Mesenchymal stem cell (in vitro differentiated cells and primary cell): ENCODE data around the gene SSTR3.

ENCODE experiments used
- DNase-seq: peaks from one replicate; pipeline ENCODE4 v3.0.0-alpha.2; 2013
- H2AFZ ChIP-seq: one replicate; pipeline ENCODE4 v1.6.1; 2013; ENCODE audit warnings: low read depth, mild to moderate bottlenecking, control low read depth, inconsistent platforms, low read length, moderate library complexity
- H2AK5ac ChIP-seq: 2 replicates; pipeline ENCODE4 v1.6.1; 2013; ENCODE audit warnings: low read length, moderate library complexity, mild to moderate bottlenecking, inconsistent platforms; ENCODE audit not compliant: severe bottlenecking
- H2BK120ac ChIP-seq: one replicate; pipeline ENCODE4 v1.6.1; 2013; ENCODE audit warnings: low read depth, mild to moderate bottlenecking, inconsistent platforms, low read length, moderate library complexity
- H2BK12ac ChIP-seq, 2 experiments: one replicate each; pipeline ENCODE4 v1.6.1; 2013; ENCODE audit warnings: inconsistent platforms in 2 of 2, low read length in 2 of 2, mild to moderate bottlenecking in 2 of 2, moderate library complexity in 2 of 2, control low read depth in 1 of 2
- H2BK15ac ChIP-seq: one replicate; pipeline ENCODE4 v1.6.1; 2013; ENCODE audit warnings: mild to moderate bottlenecking, low read depth, inconsistent platforms; ENCODE audit not compliant: poor library complexity, severe bottlenecking
- H2BK5ac ChIP-seq: 2 replicates; pipeline ENCODE4 v1.6.1; 2013; ENCODE audit warnings: low read depth, mild to moderate bottlenecking, low read length, control low read depth, inconsistent platforms; ENCODE audit not compliant: poor library complexity, severe bottlenecking
- H3K14ac ChIP-seq, 2 experiments: one replicate each; pipeline ENCODE4 v1.6.1; 2013; ENCODE audit warnings: inconsistent platforms in 2 of 2, low read length in 2 of 2, control low read depth in 1 of 2, mild to moderate bottlenecking in 1 of 2, moderate library complexity in 1 of 2
- H3K18ac ChIP-seq, 2 experiments: one replicate each; pipeline ENCODE4 v1.6.1; 2013; ENCODE audit warnings: inconsistent platforms in 2 of 2, low read length in 2 of 2, control low read depth in 1 of 2, low read depth in 1 of 2, mild to moderate bottlenecking in 1 of 2
- H3K23ac ChIP-seq, 2 experiments: one replicate each; pipeline ENCODE4 v1.6.1; 2013; ENCODE audit warnings: inconsistent platforms in 2 of 2, low read length in 2 of 2, mild to moderate bottlenecking in 2 of 2, moderate library complexity in 2 of 2, control low read depth in 1 of 2
- H3K27ac ChIP-seq: 2 replicates; pipeline ENCODE4 v1.5.1; 2013; ENCODE audit warnings: mild to moderate bottlenecking, moderate library complexity, low read length, control low read depth, inconsistent platforms; ENCODE audit not compliant: poor library complexity, severe bottlenecking
- H3K27me3 ChIP-seq, 2 experiments: 2 replicates each; pipeline versions ENCODE4 v1.6.1 to v1.7.0; 2013; ENCODE audit warnings: low read length in 2 of 2, mild to moderate bottlenecking in 2 of 2, moderate library complexity in 2 of 2, control low read depth in 1 of 2, inconsistent platforms in 1 of 2; ENCODE audit not compliant: control insufficient read depth in 1 of 2, insufficient read depth in 1 of 2
- H3K36me3 ChIP-seq, 2 experiments: 2 replicates each; pipeline versions ENCODE4 v1.6.1 to v1.7.0; 2013; ENCODE audit warnings: low read length in 2 of 2, control low read depth in 1 of 2, inconsistent platforms in 1 of 2, low read depth in 1 of 2, mild to moderate bottlenecking in 1 of 2; ENCODE audit not compliant: insufficient read depth in 2 of 2, control insufficient read depth in 1 of 2
- H3K4ac ChIP-seq, 2 experiments: one replicate each; pipeline ENCODE4 v1.6.1; 2013; ENCODE audit warnings: inconsistent platforms in 2 of 2, low read length in 2 of 2, mild to moderate bottlenecking in 2 of 2, moderate library complexity in 2 of 2, control low read depth in 1 of 2, low read depth in 1 of 2
- H3K4me1 ChIP-seq: 2 replicates; pipeline ENCODE4 v1.6.1; 2013; ENCODE audit warnings: low read depth, low read length, control low read depth; ENCODE audit not compliant: control insufficient read depth, insufficient read depth
- H3K4me2 ChIP-seq: 2 replicates; pipeline ENCODE4 v1.6.1; 2013; ENCODE audit warnings: low read length, mild to moderate bottlenecking, inconsistent platforms; ENCODE audit not compliant: poor library complexity, severe bottlenecking
- H3K4me3 ChIP-seq, 2 experiments: 2 replicates each; pipeline versions ENCODE4 v1.5.1 to v1.7.0; 2013; ENCODE audit warnings: low read length in 2 of 2, mild to moderate bottlenecking in 2 of 2, control low read depth in 1 of 2, low read depth in 1 of 2; ENCODE audit not compliant: insufficient read depth in 1 of 2
- H3K79me1 ChIP-seq: replicated peaks from 2 replicates; pipeline ENCODE4 v1.6.1; 2013; ENCODE audit warnings: mild to moderate bottlenecking, control low read depth, low read length, inconsistent platforms; ENCODE audit not compliant: poor library complexity, severe bottlenecking
- H3K9ac ChIP-seq: 2 replicates; pipeline ENCODE4 v1.7.0; 2013; ENCODE audit warnings: mild to moderate bottlenecking, low read length, moderate library complexity
- H3K9me3 ChIP-seq: 2 replicates; pipeline ENCODE4 v1.7.0; 2013; ENCODE audit warnings: mild to moderate bottlenecking, low read length; ENCODE audit not compliant: control insufficient read depth
- H4K8ac ChIP-seq: one replicate; pipeline ENCODE4 v1.6.1; 2013; ENCODE audit warnings: inconsistent platforms, mild to moderate bottlenecking, low read length, moderate library complexity
- H4K91ac ChIP-seq: one replicate; pipeline ENCODE4 v1.6.1; 2013; ENCODE audit warnings: mild to moderate bottlenecking, low read length, inconsistent platforms
- WGBS: methylation state at CpG from one replicate; pipeline ENCODE4 v1.1.7; 2013; ENCODE audit warnings: mixed read lengths; 5-methylcytosine and 5-hydroxymethylcytosine counted together

SSTR3 gene

GRCh38 chr22:37239336-37240239, 27.3 kb upstream of the SSTR3 start:
- Histone ChIP-seq H3K27me3 (peaks cover 0 to 4% of the 10 kb centered on the region in 2 experiments), H3K14ac (no peak overlapping the region), H3K9me3 (no peaks in the 10 kb centered on the region), H3K4ac (no peak overlapping the region), H3K27ac (no peak overlapping the region), H3K36me3 (peaks cover 6 to 42% of the 10 kb centered on the region in 2 experiments), H2BK5ac (no peak overlapping the region), H4K8ac (no peak overlapping the region), H2AK5ac (no peak overlapping the region), H3K9ac (no peak overlapping the region), H2BK15ac (no peak overlapping the region), H3K4me3 (no peak overlapping the region), H2BK12ac (peak overlapping the region in 1 of 2 experiments; percentile 6), H3K18ac (no peak overlapping the region), H2AFZ (no peak overlapping the region), H3K23ac (no peak overlapping the region), H4K91ac (no peak overlapping the region), H2BK120ac (no peak overlapping the region), H3K79me1 (peaks cover 25% of the 10 kb centered on the region), H3K4me2 (no peak overlapping the region), H3K4me1 (peaks cover 38% of the 10 kb centered on the region)
- no peak for DNase-seq
- WGBS: 94% methylated on average over 8 of the region's 10 CpGs

DNA sequence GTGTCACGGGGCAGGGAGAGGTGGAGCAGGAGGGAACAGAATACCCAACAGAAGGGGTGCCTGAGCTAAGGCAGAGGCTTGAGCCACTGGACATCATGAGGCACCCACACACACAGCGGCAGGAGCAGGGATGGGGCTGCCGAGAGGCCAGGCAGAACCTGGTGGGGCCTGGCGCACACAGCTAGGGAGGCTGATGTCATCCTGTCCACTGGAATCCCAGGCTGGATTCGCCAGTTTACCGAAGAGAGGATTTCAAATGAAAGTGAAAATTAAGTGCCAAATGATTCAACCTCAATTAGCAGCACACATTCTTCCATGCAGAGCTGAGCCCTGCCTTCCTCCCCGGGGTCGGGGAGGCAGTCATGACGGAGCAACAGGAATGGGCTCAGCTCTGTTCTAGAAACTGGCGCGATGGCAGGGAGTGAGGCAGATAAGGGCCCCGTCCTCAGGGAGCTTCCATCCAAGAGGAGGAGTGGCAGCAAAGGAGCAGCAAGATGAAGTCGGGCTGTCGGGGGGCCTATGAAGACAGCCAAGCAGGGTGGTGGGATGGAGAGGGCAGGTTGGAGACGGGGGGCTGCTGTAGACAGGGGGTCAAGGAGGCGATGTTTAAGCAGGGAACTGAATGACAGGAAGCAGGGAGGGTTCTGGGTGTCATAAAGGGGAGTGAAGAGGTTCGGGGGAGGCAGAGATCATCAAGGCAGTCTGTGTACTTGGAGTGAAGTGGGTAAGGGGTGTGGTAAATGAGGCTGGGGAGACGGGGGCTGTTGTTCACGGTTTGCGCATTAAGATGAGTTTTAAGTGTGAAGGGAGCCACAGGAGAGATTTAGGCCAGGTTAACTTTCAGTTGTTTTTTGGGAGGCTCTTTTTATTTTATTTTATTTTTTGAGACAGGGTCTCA, 25.3 kb upstream of the SSTR3 start:
- peak overlapping the region; percentile 16 for H4K8ac ChIP-seq
- no peaks in the 10 kb centered on the region for H3K9me3 ChIP-seq
- H3K27me3 ChIP-seq: peaks cover 0 to 4% of the 10 kb centered on the region in 2 experiments
- H3K4me2 ChIP-seq: no peak overlapping the region
- 80% methylated on average over 20 of the region's 20 CpGs for WGBS
- H3K36me3 ChIP-seq: peaks cover 6 to 56% of the 10 kb centered on the region in 2 experiments
- H2AFZ ChIP-seq: no peak overlapping the region
- peak overlapping the region in 1 of 2 experiments; percentile 73 for H3K23ac ChIP-seq
- peak overlapping the region; percentile 70 for H4K91ac ChIP-seq
- peak overlapping the region in 1 of 2 experiments; percentile 60 for H2BK12ac ChIP-seq
- H3K18ac ChIP-seq: peak overlapping the region in 1 of 2 experiments; percentile 26
- H3K9ac ChIP-seq: no peak overlapping the region
- peaks cover 28% of the 10 kb centered on the region for H3K79me1 ChIP-seq
- H3K27ac ChIP-seq: peak overlapping the region; percentile 27
- H2BK15ac ChIP-seq: no peak overlapping the region
- H2BK120ac ChIP-seq: peak overlapping the region; percentile 12
- H2BK5ac ChIP-seq: no peak overlapping the region
- H3K4me1 ChIP-seq: peaks cover 25% of the 10 kb centered on the region
- peak overlapping the region in 1 of 2 experiments; percentile 86 for H3K14ac ChIP-seq
- no peak overlapping the region for H2AK5ac ChIP-seq
- H3K4me3 ChIP-seq: no peak overlapping the region
- H3K4ac ChIP-seq: peak overlapping the region; percentile 40 to 55
- peak; percentile 70 for DNase-seq

DNA sequence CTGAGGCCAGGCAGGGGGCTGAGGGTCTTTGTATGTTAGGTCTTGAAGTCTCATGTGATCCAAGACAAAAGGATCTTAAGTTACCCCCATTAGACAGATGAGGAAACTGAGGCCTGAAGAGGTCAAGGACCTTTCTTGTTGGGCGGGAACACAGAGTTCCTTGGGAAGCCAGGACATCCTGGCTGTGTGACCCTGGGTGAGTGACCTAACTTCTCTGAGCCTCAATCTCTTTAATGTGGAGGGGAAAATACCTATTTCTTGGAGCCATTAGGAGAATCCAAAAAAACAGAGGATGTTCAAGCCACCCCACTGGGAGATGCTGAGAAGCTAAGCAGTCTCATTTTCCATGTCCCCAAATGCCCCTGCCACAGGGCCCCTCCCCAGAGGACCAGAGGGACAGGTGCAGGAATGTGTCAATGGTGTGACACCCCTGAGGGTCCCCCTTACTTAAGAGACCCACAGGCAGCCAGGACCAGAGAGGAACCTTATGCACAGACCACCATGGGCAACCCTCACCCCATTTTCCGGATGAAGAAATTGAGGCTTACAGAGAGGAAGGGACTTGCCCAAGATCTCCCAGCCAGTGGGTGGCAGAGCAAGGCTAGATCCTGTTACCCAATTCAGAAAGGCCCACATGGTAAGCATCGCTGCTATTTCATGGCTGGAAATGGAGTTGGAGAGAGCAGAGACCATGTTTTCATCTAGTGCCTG, 23.8 kb upstream of the SSTR3 start:
- H3K18ac ChIP-seq: no peak overlapping the region
- no peak overlapping the region for H4K8ac ChIP-seq
- no peak overlapping the region for H2BK15ac ChIP-seq
- no peak overlapping the region for H2BK120ac ChIP-seq
- H3K4me1 ChIP-seq: peaks cover 16% of the 10 kb centered on the region
- H3K4me3 ChIP-seq: no peak overlapping the region
- H3K14ac ChIP-seq: no peak overlapping the region
- H3K4ac ChIP-seq: no peak overlapping the region
- H3K23ac ChIP-seq: no peak overlapping the region
- H3K27ac ChIP-seq: no peak overlapping the region
- H3K4me2 ChIP-seq: no peak overlapping the region
- no peak overlapping the region for H2AK5ac ChIP-seq
- peaks cover 0 to 4% of the 10 kb centered on the region in 2 experiments for H3K27me3 ChIP-seq
- H2AFZ ChIP-seq: no peak overlapping the region
- no peaks in the 10 kb centered on the region for H3K9me3 ChIP-seq
- peaks cover 6 to 62% of the 10 kb centered on the region in 2 experiments for H3K36me3 ChIP-seq
- H2BK5ac ChIP-seq: no peak overlapping the region
- peaks cover 24% of the 10 kb centered on the region for H3K79me1 ChIP-seq
- no peak overlapping the region for H3K9ac ChIP-seq
- H4K91ac ChIP-seq: no peak overlapping the region
- no peak overlapping the region for H2BK12ac ChIP-seq
- no peak for DNase-seq
- 92% methylated on average over 3 of the region's 3 CpGs for WGBS
